Measurements from ENCODE around the gene TAF6L. TPM values are rescaled to one million over a fixed set of nuclear protein-coding genes. Genes with fewer than 3 reads are reported as not detected.

Gene TAF6L
- total and polyA plus RNA-seq, 2 donors (not counting 1 experiment from before 2014, with no cell fraction given): 28.2 to 48.2 TPM

GRCh38 chr11:62753736-62754603 is 17.2 kb upstream of the TAF6L start, which contains the start of gene ZBTB3:
TSS of gene ZBTB3 (minus strand) at chr11:62754160. CDS start at chr11:62753664, 496 bp downstream.
- ATAC-seq (ENCODE audit: low read depth) (peak; percentile 92), DNase-seq (peak; percentile 99)
- Histone ChIP-seq H2AFZ (ENCODE audit: insufficient read depth, low read depth, low read length, poor library complexity, severe bottlenecking) (peak within 1 kb of the TSS; percentile 95), H3K9me3 (ENCODE audit: control extremely low read depth in 1 of 3, control insufficient read depth in 2 of 3, insufficient read depth in 1 of 3, low read length in 2 of 3) (no peaks in the 10 kb centered on the region), H3K36me3 (replicated peaks in 1 of 2; ENCODE audit: control extremely low read depth in 1 of 2, control insufficient read depth in 1 of 2, extremely low read depth in 1 of 2, insufficient read depth in 2 of 2, low read length in 1 of 2) (peaks cover 0 to 16% of the 10 kb centered on the region in 2 experiments), H3K4me3 (ENCODE audit: control extremely low read depth in 1 of 5, extremely low read depth in 1 of 5, insufficient read depth in 1 of 5, low read depth in 2 of 5, low read length in 4 of 5) (peak within 1 kb of the TSS; percentile 82 to 94 (median 86)), H3K27ac (ENCODE audit: low read length in 2 of 2) (peak within 1 kb of the TSS; percentile 80 to 84), H3K9ac (ENCODE audit: low read length) (peak within 1 kb of the TSS; percentile 81), H3K79me2 (ENCODE audit: control insufficient read depth, insufficient read depth, low read length) (peaks cover 40% of the 10 kb centered on the region), H3K4me2 (replicated peaks; ENCODE audit: low read depth, low read length, poor library complexity, severe bottlenecking) (peak within 1 kb of the TSS; percentile 96), H3K4me1 (ENCODE audit: control insufficient read depth in 2 of 2, insufficient read depth in 2 of 2, low read length in 2 of 2) (peaks cover 7 to 21% of the 10 kb centered on the region in 2 donors), H3K27me3 (replicated peaks in 1 of 4; ENCODE audit: control extremely low read depth in 1 of 4, control insufficient read depth in 3 of 4, insufficient read depth in 4 of 4, low read length in 3 of 4) (no peaks in the 10 kb centered on the region), H4K20me1 (ENCODE audit: control insufficient read depth, insufficient read depth, low read length, poor library complexity, severe bottlenecking) (peaks cover 4% of the 10 kb centered on the region)
- Mint-ChIP-seq H3K27ac (peak within 1 kb of the TSS; percentile 99), H3K4me3 (peak within 1 kb of the TSS; percentile 99), H3K4me1 (peaks cover 27% of the 10 kb centered on the region), H3K27me3 (no peaks in the 10 kb centered on the region), H3K9me3 (ENCODE audit: insufficient read depth) (no peaks in the 10 kb centered on the region)
- POLR2A ChIA-PET: interaction anchor here (0.5 to 3.9 kb wide), 33 partner anchors 8 to 1951 kb away, joined by 3 to 75 read pairs (median 6); partner anchors contain the start of genes B3GAT3, BSCL2, C11orf98 and CSKMT
- TF ChIP-seq EZH2 (IDR thresholded peaks at IDR 0.05; ENCODE audit: borderline replicate concordance, insufficient read depth, low read depth, low read length, poor library complexity, severe bottlenecking) (no peak), CTCF (IDR thresholded peaks at IDR 0.05) (no peak)
- CTCF ChIA-PET: interaction anchor here (0.8 to 2.6 kb wide), 14 partner anchors 9 to 1550 kb away, joined by 3 to 32 read pairs (median 6); partner anchors contain the start of genes HNRNPUL2, STX5, TEX54 and TMEM179B
- 2% methylated on average over 47 of the region's 47 CpGs for WGBS (ENCODE audit: insufficient coverage)
- intact Hi-C loops (cut with micrococcal nuclease): loop anchor here (1.0 kb wide), 7 partner anchors 7 to 127 kb away; partner anchors contain the start of genes HNRNPUL2, INTS5, POLR2G and TMEM179B

Data from B cell (primary cell).